ENCODE results near the gene GDF2. TPM values are rescaled to one million over a fixed set of nuclear protein-coding genes. Genes with fewer than 3 reads are reported as not detected.

GDF2 gene
- total RNA-seq, 1 experiment from 2014 or later: not detected

DNA sequence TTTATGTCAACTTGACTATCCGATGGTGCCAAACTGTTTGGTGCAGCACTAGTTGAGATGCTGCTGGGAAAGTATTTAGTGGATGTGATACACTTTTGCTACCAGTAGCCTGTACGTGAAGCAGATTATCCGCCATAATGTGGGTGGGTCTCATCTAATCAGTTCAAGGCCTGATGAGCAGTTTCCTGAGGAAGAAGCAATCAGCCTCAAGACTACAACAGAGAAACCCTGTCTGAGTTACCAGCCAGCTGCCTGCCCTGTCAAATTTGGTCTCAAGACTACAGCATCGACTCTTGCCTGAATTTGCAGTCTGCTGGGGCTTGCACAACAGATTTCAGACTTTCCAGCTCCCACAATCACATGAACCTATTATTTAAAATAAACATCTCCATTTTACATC is 15.1 kb downstream of the GDF2 start:
- no peaks in the 10 kb centered on the region for H3K23me2 ChIP-seq (ENCODE audit: insufficient read length, low read depth, low read length, poor library complexity, severe bottlenecking)
- no peak overlapping the region for H2BK120ac ChIP-seq (ENCODE audit: low read depth, low read length, poor library complexity, severe bottlenecking)
- H3K27ac Mint-ChIP-seq: no peak overlapping the region
- H3K4me1 Mint-ChIP-seq: peaks cover 5 to 7% of the 10 kb centered on the region in 2 experiments
- H2BK5ac ChIP-seq (ENCODE audit: insufficient read length, low read length): no peak overlapping the region
- no peaks in the 10 kb centered on the region for H4K20me1 ChIP-seq (ENCODE audit: control insufficient read depth, insufficient read depth, insufficient read length)
- H3K27ac ChIP-seq (ENCODE audit: insufficient read length, low read depth, low read length): no peak overlapping the region
- H3K4me3 Mint-ChIP-seq: no peak overlapping the region
- no peaks in the 10 kb centered on the region for H3K36me3 Mint-ChIP-seq (ENCODE audit: insufficient read depth in 1 of 3, low read depth in 3 of 3)
- no peak for DNase-seq
- H3K79me1 ChIP-seq (ENCODE audit: insufficient read depth, low read depth, low read length, poor library complexity, severe bottlenecking): no peaks in the 10 kb centered on the region
- H4K91ac ChIP-seq (ENCODE audit: insufficient read length, low read depth, low read length): no peak overlapping the region
- no peaks in the 10 kb centered on the region for H3K9me3 ChIP-seq (ENCODE audit: control insufficient read depth, low read depth, low read length)
- H4K8ac ChIP-seq (replicated peaks; ENCODE audit: insufficient read length, low read depth, low read length): no peak overlapping the region
- no peaks in the 10 kb centered on the region for H3K27me3 ChIP-seq (ENCODE audit: insufficient read depth, low read length)
- H3K4me1 ChIP-seq (ENCODE audit: insufficient read depth, low read length): no peaks in the 10 kb centered on the region
- H3K79me2 ChIP-seq (ENCODE audit: insufficient read depth, low read length): no peaks in the 10 kb centered on the region
- WGBS (ENCODE audit: extremely low coverage, insufficient read length, low lambda C conversion rate): no CpG with 5 or more reads among the region's 4 CpGs
- H3K4ac ChIP-seq (ENCODE audit: low read depth, low read length): no peak overlapping the region
- no peak overlapping the region for H2BK15ac ChIP-seq (ENCODE audit: low read depth, low read length)
- no peak overlapping the region for H2AFZ ChIP-seq (ENCODE audit: low read length)
- no peak overlapping the region for H2AK5ac ChIP-seq (ENCODE audit: insufficient read length, low read length)
- no peak overlapping the region for H3K23ac ChIP-seq (ENCODE audit: insufficient read length, low read depth, low read length)
- H3T11ph ChIP-seq (ENCODE audit: low read length): no peak overlapping the region
- H3K18ac ChIP-seq (ENCODE audit: insufficient read length, low read depth, low read length): no peak overlapping the region
- no peak overlapping the region for H3K4me2 ChIP-seq (ENCODE audit: insufficient read depth, insufficient read length, low read length)
- no peak overlapping the region for H4K5ac ChIP-seq (ENCODE audit: insufficient read length, low read depth, low read length)
- H3K56ac ChIP-seq (ENCODE audit: insufficient read length, low read depth, low read length): no peak overlapping the region
- no peak overlapping the region for H2BK20ac ChIP-seq (ENCODE audit: low read depth, low read length, poor library complexity, severe bottlenecking)
- H3K9ac ChIP-seq (ENCODE audit: extremely low read depth, insufficient read length, low read length): no peak overlapping the region
- no peak overlapping the region for H2BK12ac ChIP-seq (ENCODE audit: insufficient read length, low read depth, low read length)
- H3K9me3 Mint-ChIP-seq: no peaks in the 10 kb centered on the region
- no peaks in the 10 kb centered on the region for H3K27me3 Mint-ChIP-seq (ENCODE audit: low read depth)
- no peak overlapping the region for H3K14ac ChIP-seq (ENCODE audit: insufficient read depth, low read length)
- TF ChIP-seq, protein P1, sequence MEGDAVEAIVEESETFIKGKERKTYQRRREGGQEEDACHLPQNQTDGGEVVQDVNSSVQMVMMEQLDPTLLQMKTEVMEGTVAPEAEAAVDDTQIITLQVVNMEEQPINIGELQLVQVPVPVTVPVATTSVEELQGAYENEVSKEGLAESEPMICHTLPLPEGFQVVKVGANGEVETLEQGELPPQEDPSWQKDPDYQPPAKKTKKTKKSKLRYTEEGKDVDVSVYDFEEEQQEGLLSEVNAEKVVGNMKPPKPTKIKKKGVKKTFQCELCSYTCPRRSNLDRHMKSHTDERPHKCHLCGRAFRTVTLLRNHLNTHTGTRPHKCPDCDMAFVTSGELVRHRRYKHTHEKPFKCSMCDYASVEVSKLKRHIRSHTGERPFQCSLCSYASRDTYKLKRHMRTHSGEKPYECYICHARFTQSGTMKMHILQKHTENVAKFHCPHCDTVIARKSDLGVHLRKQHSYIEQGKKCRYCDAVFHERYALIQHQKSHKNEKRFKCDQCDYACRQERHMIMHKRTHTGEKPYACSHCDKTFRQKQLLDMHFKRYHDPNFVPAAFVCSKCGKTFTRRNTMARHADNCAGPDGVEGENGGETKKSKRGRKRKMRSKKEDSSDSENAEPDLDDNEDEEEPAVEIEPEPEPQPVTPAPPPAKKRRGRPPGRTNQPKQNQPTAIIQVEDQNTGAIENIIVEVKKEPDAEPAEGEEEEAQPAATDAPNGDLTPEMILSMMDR (conservative IDR thresholded peaks at IDR 0.05): no peak
